A549 treated with RU486 at 1 μM for 4 hours (cell line): ENCODE data around the gene ABHD16A. TPM values are rescaled to one million over a fixed set of nuclear protein-coding genes. Genes with fewer than 3 reads are reported as not detected.

Experiments
- total RNA-seq: library from RNA; stranded (reverse); fragments of 200-300 nt; extraction: Qiagen RNA extraction; gene quantifications from 5 replicates; pipeline ENCODE4 v1.2.3, GENCODE V29; 2022; ENCODE audit warnings: low read depth

Gene ABHD16A
- total RNA-seq, 1 experiment from 2014 or later: 20.1 TPM

DNA sequence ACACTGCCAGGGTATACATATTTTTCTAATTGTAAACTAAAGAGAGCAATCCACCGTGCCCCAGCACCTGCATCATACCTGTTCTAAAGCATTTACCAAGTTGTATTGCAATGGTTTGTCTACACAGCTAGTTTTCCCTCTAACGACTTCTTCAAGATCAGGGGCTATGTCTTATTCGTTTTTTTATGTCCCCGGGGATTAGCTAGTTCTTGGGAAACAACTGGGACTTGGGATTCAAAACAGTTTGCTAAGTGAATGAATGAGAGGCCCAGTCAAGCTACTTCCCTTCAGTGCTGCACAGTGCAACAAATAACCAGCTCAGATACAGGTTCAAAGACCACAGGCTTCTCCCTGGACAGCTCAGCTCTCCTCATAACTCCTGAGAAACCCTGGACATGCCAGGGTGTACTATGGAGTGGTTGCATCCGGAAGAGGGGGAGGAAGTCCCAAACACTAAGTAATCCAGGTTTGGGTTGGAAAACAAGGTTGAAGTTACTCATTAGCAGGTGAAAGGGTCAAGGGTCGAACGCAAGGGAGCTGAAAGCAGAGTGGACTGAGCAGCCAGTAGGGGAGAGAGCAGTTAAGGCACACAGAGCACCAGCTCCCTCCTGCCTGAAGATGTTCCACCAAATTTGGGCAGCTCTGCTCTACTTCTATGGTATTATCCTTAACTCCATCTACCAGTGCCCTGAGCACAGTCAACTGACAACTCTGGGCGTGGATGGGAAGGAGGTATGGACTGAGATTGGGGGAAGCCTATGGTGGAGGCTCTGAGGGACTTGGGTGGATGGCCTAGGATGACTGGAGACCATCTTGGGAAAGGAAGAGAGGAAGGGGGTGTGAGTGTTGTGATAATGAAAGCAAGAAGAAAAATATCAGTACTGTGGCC lies 47.5 kb downstream of the ABHD16A start, which contains the start of gene APOM:
Gene APOM, plus strand, starts transcription at position 546 of the 889 bp plus-strand sequence. Its CDS starts 73 bp downstream, at position 619.

Other genes starting within 250 kb of the ABHD16A start
- 6.0 to 8.4 TPM (median 7.5 TPM) in 5 replicates for gene MICB, start 205.2 kb downstream of the ABHD16A start, total RNA-seq
- gene MCCD1, start 174.4 kb downstream of the ABHD16A start, total RNA-seq: not detected in 5 replicates
- 340 to 430 TPM (median 406 TPM) in 5 replicates for gene DDX39B, start 161.3 kb downstream of the ABHD16A start, total RNA-seq
- gene ATP6V1G2, start 156.7 kb downstream of the ABHD16A start, total RNA-seq: 0.48 to 0.86 TPM (median 0.65 TPM) in 5 replicates
- 9.3 to 11.8 TPM (median 11.3 TPM) in 5 replicates for gene NFKBIL1, start 155.7 kb downstream of the ABHD16A start, total RNA-seq
- gene LTA, start 131.0 kb downstream of the ABHD16A start, total RNA-seq: 0.10 TPM in 1 of 5 replicates, not detected in the others
- 0.10 to 0.19 TPM in 2 of 5 replicates, not detected in the others for gene TNF, start 127.8 kb downstream of the ABHD16A start, total RNA-seq
- gene LTB, start 120.9 kb downstream of the ABHD16A start, total RNA-seq: 0.25 to 0.57 TPM (median 0.49 TPM) in 4 of 5 replicates, not detected in the other
- 0.28 to 1.3 TPM in 2 of 5 replicates, not detected in the others for gene LST1, start 117.0 kb downstream of the ABHD16A start, total RNA-seq
- not detected in 5 replicates for gene NCR3, start 110.3 kb downstream of the ABHD16A start, total RNA-seq
- not detected in 5 replicates for gene AIF1, start 88.1 kb downstream of the ABHD16A start, total RNA-seq
- 64.9 to 89.6 TPM (median 85.2 TPM) in 5 replicates for gene PRRC2A, start 82.6 kb downstream of the ABHD16A start, total RNA-seq
- gene BAG6, start 50.7 kb downstream of the ABHD16A start, total RNA-seq: 107 to 155 TPM (median 142 TPM) in 5 replicates
- 2.8 to 3.3 TPM (median 2.9 TPM) in 5 replicates for gene APOM, start 47.4 kb downstream of the ABHD16A start, total RNA-seq
- 10.4 to 12.9 TPM (median 12.5 TPM) in 5 replicates for gene C6orf47, start 42.5 kb downstream of the ABHD16A start, total RNA-seq
- gene GPANK1, start 38.3 kb downstream of the ABHD16A start, total RNA-seq: 10.0 to 13.7 TPM (median 13.3 TPM) in 5 replicates
- 168 to 197 TPM (median 178 TPM) in 5 replicates for gene CSNK2B, start 37.2 kb downstream of the ABHD16A start, total RNA-seq
- gene LY6G5B, start 33.3 kb downstream of the ABHD16A start, total RNA-seq: 3.7 to 6.0 TPM (median 4.3 TPM) in 5 replicates
- gene LY6G5C, start 22.3 kb downstream of the ABHD16A start, total RNA-seq: 0.77 to 1.9 TPM (median 1.2 TPM) in 5 replicates
- not detected in 5 replicates for gene LY6G6F, start 3.5 kb upstream of the ABHD16A start, total RNA-seq
- not detected in 5 replicates for gene LY6G6D, start 12.0 kb upstream of the ABHD16A start, total RNA-seq
- gene LY6G6C, start 18.4 kb upstream of the ABHD16A start, total RNA-seq: 0.20 TPM in 1 of 5 replicates, not detected in the others
- not detected in 5 replicates for gene MPIG6B, start 20.0 kb upstream of the ABHD16A start, total RNA-seq
- 26.5 to 32.4 TPM (median 29.4 TPM) in 5 replicates for gene DDAH2, start 26.0 kb upstream of the ABHD16A start, total RNA-seq
- 476 to 542 TPM (median 495 TPM) in 5 replicates for gene CLIC1, start 33.2 kb upstream of the ABHD16A start, total RNA-seq
- gene MSH5, start 36.7 kb upstream of the ABHD16A start, total RNA-seq: 10.2 to 14.3 TPM (median 13.0 TPM) in 5 replicates
- gene SAPCD1, start 59.3 kb upstream of the ABHD16A start, total RNA-seq: 2.0 to 4.2 TPM (median 3.7 TPM) in 5 replicates
- gene VWA7, start 74.0 kb upstream of the ABHD16A start, total RNA-seq: 1.2 to 2.0 TPM (median 1.7 TPM) in 5 replicates
- gene VARS1, start 92.4 kb upstream of the ABHD16A start, total RNA-seq: 50.9 to 59.8 TPM (median 55.8 TPM) in 5 replicates
- 54.4 to 77.8 TPM (median 60.7 TPM) in 5 replicates for gene LSM2, start 103.6 kb upstream of the ABHD16A start, total RNA-seq
- 1.2 to 1.5 TPM (median 1.2 TPM) in 5 replicates for gene HSPA1L, start 112.0 kb upstream of the ABHD16A start, total RNA-seq
- 157 to 340 TPM (median 232 TPM) in 5 replicates for gene HSPA1A, start 112.2 kb upstream of the ABHD16A start, total RNA-seq
- 120 to 260 TPM (median 177 TPM) in 5 replicates for gene HSPA1B, start 124.4 kb upstream of the ABHD16A start, total RNA-seq
- gene NEU1, start 159.5 kb upstream of the ABHD16A start, total RNA-seq: 21.7 to 35.4 TPM (median 28.7 TPM) in 5 replicates
- gene SLC44A4, start 175.7 kb upstream of the ABHD16A start, total RNA-seq: 0.07 to 0.30 TPM in 2 of 5 replicates, not detected in the others
- gene EHMT2, start 194.4 kb upstream of the ABHD16A start, total RNA-seq: 22.5 to 32.0 TPM (median 30.5 TPM) in 5 replicates
- gene ZBTB12, start 198.8 kb upstream of the ABHD16A start, total RNA-seq: 3.1 to 4.9 TPM (median 4.2 TPM) in 5 replicates
- gene C2, start 224.4 kb upstream of the ABHD16A start, total RNA-seq: 0.15 to 0.45 TPM (median 0.35 TPM) in 5 replicates
- gene CFB, start 242.8 kb upstream of the ABHD16A start, total RNA-seq: 2.0 to 3.3 TPM (median 2.9 TPM) in 5 replicates